Sigmoid colon (tissue), 4 donors: ENCODE data around the gene NOXO1.

Experiments used
- EP300 ChIP-seq, 4 donors: sonication (generic); formaldehyde crosslinking; IDR thresholded peaks; one replicate each; pipeline ENCODE4 v1.6.1; 2017; ENCODE audit warnings: antibody characterized with exemption in 4 of 4
- POLR2A ChIP-seq, 2 donors: fragments of 450-650 bp; IDR thresholded peaks; one replicate each; pipeline ENCODE4 v1.6.1; 2016; ENCODE audit warnings: antibody characterized with exemption in 2 of 2, mild to moderate bottlenecking in 2 of 2, moderate library complexity in 2 of 2
- POLR2AphosphoS5 ChIP-seq, 4 donors: sonication (generic); formaldehyde crosslinking; IDR thresholded peaks; one replicate each; pipeline ENCODE4 v1.6.1; 2017; ENCODE audit warnings: antibody characterized with exemption in 4 of 4
- TF ChIP-seq, protein P1 (sequence below), 4 experiments: fragments of 450-650 bp in 3 of 4; fragments of 200-600 bp in 1 of 4; IDR thresholded peaks; one replicate each; pipeline ENCODE4 v1.5.1; 2016 to 2019; ENCODE audit warnings: antibody characterized with exemption in 4 of 4, mild to moderate bottlenecking in 3 of 4, moderate library complexity in 2 of 4

DNA sequence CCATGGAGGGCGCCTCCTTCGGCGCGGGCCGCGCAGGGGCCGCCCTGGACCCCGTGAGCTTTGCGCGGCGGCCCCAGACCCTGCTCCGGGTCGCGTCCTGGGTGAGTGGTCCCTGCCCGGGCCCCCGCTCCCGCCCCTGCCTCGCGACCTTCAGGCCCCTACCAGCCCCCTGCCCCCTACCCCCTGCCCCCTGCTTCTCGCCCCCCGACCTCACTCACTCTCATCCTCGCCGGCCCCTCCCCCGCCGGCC lies 8.8 kb upstream of the NOXO1 start:
- TF ChIP-seq POLR2A (IDR thresholded peaks at IDR 0.05), result no peak
- TF ChIP-seq, protein P1, sequence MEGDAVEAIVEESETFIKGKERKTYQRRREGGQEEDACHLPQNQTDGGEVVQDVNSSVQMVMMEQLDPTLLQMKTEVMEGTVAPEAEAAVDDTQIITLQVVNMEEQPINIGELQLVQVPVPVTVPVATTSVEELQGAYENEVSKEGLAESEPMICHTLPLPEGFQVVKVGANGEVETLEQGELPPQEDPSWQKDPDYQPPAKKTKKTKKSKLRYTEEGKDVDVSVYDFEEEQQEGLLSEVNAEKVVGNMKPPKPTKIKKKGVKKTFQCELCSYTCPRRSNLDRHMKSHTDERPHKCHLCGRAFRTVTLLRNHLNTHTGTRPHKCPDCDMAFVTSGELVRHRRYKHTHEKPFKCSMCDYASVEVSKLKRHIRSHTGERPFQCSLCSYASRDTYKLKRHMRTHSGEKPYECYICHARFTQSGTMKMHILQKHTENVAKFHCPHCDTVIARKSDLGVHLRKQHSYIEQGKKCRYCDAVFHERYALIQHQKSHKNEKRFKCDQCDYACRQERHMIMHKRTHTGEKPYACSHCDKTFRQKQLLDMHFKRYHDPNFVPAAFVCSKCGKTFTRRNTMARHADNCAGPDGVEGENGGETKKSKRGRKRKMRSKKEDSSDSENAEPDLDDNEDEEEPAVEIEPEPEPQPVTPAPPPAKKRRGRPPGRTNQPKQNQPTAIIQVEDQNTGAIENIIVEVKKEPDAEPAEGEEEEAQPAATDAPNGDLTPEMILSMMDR (IDR thresholded peaks at IDR 0.05), result no peak
- TF ChIP-seq POLR2AphosphoS5 (IDR thresholded peaks at IDR 0.05), result no peak
- no peak for TF ChIP-seq EP300 (IDR thresholded peaks at IDR 0.05)
